GM19238 (cell line): ENCODE data around the gene TMEM208.

ENCODE experiments used
- DNase-seq: peaks from one replicate; pipeline ENCODE4 v3.0.0; 2011; ENCODE audit warnings: low spot score; ENCODE audit not compliant: insufficient read length

The TMEM208 gene

GRCh38 chr16:67277294-67277998 is 50.5 kb downstream of the TMEM208 start:
- DNase-seq = no peak

GRCh38 chr16:67277999-67278772 is 51.3 kb downstream of the TMEM208 start:
- DNase-seq = no peak
